ENCODE results near the gene RFFL.

RFFL gene

GRCh38 chr17:34958438-34958837, 105.1 kb downstream of the RFFL start:
- DNase-seq = no peak

All from CD4-positive, alpha-beta T cell treated with Interleukin-4 for 1 hour (primary cell).